Gastroesophageal sphincter (tissue), 3 donors: ENCODE measurements around the gene HOXB6.

Experiments
- CTCF ChIP-seq, 4 experiments: fragments of 200-600 bp in 2 of 4; fragments of 450-650 bp in 2 of 4; sonication (generic) in 1 of 4; IDR thresholded peaks; one replicate each; pipeline ENCODE4 v1.5.1; 2017 to 2019; ENCODE audit warnings: antibody characterized with exemption in 4 of 4, mild to moderate bottlenecking in 2 of 4, moderate library complexity in 2 of 4
- POLR2A ChIP-seq, 2 donors: fragments of 450-650 bp; IDR thresholded peaks; one replicate each; pipeline ENCODE4 v1.6.1; 2017; ENCODE audit warnings: antibody characterized with exemption in 2 of 2, mild to moderate bottlenecking in 2 of 2, moderate library complexity in 1 of 2
- POLR2AphosphoS5 ChIP-seq: sonication (generic); formaldehyde crosslinking; IDR thresholded peaks from one replicate; pipeline ENCODE4 v1.6.1; 2017; ENCODE audit warnings: antibody characterized with exemption

- TF ChIP-seq CTCF (IDR thresholded peaks at IDR 0.05) (no peak), POLR2AphosphoS5 (no peak), POLR2A (IDR thresholded peaks at IDR 0.05) (no peak)
These were observed 40.9 kb upstream of the HOXB6 start for GRCh38 chr17:48645639-48646182.
